DMS114 treated with DMSO at 0.1 percent for 48 hours (cell line): ENCODE data around the gene BANP.
A peak's percentile ranks its signal among the peaks of the same experiment; 100 is the strongest.

Experiments used
- DNase-seq: peaks from one replicate; lab custom pipeline; 2025; ENCODE audit not compliant: unreplicated experiment; lab: John Stamatoyannopoulos, UW

BANP gene

DNA sequence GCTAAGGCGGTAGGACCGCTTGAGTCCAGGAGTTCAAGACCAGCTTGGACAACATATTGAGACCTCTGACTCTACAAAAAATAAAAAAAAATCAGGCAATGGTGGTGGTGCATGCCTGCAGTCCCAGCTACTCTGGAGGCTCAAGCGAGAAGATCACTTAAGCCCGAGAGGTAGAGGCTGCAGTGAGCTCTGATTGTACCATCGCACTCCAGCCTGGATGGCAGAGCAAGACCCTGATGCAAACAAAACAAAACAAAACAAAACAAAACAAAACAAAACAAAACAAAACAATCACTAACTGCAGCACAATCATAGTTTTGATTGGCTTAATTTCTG lies 2.5 kb upstream of the BANP start:
- no peak for DNase-seq

DNA sequence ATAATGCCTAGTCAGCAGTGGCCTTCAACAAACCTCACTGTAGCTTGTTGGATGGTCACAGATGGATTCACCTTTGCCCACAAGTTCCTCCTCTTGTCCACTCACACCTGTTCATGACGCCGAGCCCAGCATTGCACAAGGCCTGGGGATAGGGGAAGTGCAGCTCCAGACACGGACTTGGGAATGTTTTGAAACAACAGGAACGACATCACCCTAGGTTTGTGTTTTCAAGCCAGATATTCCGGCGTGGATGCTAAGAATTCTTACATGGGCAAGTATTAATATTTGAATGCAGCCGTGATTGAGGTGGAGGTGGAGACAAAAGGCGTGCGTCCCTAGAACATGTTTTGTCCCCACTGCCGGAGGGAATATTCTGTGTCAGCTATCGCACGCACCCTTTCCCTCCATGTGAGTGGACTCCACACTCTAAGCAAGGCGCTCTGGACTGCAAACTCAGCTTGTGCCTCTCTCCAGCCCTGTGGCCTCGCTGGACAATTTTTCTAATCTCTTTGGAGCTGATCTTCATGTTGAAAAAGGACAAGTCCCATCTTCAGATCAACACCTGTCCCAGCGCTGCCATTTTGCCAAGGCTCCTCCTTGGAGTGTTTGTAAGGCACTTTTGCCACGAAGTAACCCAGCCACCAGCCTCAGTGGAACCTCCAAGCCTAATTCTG lies 2.0 kb upstream of the BANP start:
- DNase-seq, result no peak

DNA sequence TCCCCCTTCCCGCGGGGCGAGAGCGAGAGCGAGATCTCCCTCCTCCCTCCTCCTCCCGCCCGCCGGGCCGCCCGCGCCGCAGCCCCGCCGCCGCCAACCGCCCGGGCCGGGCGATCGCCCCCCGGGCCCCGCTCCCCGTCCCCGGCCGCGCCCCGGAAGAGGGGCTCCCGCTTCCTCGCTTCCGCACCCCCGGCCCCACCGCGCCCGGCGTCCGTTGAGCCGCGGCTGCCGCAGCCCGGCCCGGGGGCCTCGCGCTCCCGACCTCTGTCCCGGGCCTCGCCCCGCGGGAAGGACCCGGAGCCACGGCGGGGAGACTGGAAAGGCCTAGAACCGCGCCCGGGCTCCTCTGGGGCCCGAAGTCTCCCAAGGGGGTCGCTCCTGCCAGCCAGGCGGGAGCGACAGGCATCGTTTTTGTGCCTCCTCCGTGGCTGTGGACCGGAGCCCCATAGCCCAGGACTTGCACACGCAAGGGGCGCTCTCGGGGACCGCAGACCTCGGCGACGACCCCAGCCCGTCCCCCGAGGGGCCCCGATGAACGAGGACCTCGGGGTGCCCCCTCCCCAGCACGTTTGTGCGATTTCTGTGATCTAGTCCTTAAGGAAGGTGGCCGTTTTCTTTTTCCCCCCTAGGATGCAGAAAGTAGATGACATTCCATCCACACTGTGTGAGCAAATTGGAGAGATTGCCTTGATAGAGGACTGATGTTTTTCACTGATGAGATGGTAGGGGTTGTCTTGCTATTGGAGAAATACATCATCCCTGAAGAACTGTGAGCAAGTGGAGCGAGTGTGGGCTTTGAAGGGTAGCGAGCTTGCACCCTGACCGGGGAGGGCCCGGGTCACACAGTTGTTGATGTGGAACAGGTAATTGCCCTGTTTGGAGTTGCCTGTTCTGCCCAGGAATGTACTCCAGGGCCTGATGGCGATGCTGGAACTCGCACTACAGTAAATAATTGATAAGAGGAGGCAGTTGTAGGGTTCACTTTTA lies 611 bp downstream of the BANP start:
- no peak for DNase-seq

DNA sequence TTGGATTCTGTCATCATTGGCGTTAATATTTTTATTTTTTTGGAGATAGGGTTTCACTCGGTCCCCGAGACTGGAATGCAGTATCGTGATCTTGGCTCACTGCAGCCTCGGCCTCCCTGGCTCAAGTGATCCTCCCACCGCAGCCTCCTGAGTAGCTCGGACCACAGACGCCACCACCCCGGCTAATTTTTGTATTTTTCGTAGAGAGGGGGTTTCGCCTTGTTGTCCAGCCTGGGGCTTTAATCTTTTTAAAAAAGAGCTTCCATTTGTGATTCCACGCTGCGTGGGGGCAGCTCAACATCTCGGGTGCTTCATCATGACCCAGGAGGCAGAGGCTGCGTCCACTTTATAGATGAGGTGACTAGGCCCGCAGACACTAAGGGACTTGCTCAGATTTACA lies 1.5 kb downstream of the BANP start:
- DNase-seq, result no peak

DNA sequence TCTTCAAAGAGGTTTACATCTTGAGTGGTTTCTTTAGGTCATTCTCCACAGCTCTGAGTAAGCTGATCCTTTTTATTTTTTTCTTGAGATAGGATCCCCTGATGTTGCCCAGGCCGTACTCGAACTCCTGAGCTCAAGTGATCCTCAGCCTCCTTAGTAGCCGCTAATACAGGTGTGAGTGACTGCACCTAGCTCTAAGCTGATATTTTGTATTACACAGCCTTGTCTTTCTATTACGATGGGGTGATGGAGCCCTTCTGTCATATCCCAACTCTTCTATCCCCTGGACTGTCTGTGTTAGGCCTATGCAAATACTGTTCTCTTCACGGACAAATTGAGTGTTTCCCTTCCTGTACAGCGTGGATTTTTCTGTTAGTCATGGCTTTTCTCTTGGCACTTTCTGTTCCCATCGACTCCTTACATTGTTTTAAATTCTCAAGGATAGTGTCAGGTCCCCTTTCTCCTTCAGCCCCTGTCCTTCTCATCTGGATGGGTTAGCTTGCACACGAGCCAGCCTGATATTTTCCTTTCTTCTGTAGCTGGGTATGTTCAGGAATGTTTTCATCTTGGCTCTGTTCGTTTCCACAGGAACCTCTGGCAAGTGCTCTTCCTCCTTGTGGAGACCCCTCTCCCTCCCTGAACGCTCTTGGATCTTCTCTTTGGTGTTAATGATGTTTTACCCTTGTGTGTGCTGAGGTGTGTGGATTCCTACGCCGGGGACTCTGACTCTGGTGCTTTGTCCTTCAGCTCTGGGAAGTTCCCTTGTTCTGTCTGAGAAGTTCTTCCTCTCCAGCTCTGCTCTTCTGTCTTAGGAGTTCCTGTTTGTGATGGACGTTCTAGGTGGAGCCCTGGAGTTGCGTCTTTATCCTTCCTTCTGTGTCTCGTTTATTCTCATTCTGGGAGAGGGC lies 2.3 kb downstream of the BANP start:
- no peak for DNase-seq

DNA sequence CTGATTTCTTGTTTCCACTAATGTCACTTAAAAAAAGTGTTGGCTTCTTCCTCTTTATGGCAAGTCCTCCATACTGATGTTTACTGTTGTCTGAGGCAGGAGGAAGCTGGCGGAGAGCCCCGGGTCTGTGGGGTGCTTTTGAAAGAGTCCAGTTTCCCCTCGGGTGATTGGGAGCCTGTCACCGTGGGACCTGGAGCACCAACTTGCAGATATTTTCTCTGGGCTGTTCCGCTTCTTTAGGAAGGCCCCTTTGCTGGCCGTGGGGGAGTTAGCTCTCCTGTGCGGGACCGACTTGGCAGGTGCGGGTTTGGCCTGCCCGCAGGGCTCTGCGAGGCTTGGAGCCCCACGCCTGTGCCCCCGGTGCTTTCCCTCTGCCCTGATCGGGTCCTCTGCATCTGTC lies 3.1 kb downstream of the BANP start:
- DNase-seq, result no peak

DNA sequence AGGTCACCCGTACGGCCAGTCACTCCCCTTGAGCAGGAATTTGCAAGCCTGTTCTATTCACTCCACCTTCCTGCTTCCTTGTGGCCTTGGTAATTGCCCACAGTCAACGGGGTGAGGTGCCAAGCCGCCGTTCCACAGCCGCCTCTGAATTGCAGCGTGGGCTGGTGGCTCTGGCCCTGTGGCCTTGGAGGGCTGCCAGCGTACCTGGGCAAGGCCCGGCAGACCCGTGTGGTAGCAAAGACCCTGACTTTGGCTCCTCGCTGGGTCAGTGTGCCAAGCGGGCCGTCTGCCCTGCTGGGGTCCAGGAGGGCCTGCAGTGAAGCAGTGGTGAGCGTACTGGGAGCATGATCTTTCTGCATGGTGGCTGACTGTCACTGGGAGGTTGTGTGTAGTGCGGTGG lies 3.6 kb downstream of the BANP start:
- no peak for DNase-seq

DNA sequence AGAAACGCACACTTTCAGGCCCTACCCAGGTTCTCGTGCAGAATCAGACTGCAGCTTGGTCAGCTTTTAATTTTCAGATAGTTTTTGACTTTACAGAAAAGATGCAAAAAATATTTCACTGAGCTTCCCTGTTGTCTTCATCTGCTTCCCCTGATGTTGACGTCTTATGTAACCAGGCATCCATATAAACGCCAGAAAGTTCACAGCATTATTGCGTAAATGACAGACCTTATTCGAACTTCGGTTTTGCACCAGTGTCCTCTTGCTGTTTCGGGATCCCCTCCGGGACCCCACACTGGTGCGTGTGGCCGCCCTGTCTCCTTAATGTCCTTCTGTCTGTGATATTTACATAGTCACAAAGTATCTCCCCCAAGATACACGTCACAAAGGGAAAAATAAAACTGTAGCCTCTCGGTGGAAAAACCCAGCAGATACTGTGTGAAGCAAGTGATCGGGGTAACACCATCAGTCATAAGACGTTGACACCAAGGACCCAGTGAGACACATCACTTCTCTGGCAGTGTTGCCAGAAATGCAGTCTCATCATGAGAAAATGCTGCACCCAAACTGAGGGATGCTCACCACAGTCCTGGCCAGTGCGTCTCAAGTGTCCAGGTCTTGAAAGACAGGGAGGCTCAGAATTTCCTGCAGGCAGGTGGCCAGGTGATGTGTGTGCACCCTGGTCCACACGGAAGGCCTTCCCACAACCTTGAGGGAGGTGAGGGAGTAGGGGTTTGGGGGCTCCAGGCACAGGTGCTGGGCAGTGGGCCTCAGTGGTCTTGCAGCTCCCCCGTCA lies 4.3 kb downstream of the BANP start:
- no peak for DNase-seq

DNA sequence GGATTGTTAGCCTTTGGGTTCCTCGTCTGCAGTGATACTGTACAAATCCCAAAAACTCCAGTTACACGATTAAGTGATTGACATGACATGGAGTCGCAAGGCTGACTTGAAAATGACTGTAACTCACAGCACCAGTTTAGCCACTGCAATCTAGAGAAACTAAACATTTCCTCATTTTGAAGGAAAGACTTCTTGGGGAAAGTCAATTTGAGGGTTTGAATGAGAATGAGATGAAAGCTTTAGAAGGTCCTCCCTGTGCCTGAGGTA lies 4.8 kb downstream of the BANP start:
- DNase-seq, result no peak

DNA sequence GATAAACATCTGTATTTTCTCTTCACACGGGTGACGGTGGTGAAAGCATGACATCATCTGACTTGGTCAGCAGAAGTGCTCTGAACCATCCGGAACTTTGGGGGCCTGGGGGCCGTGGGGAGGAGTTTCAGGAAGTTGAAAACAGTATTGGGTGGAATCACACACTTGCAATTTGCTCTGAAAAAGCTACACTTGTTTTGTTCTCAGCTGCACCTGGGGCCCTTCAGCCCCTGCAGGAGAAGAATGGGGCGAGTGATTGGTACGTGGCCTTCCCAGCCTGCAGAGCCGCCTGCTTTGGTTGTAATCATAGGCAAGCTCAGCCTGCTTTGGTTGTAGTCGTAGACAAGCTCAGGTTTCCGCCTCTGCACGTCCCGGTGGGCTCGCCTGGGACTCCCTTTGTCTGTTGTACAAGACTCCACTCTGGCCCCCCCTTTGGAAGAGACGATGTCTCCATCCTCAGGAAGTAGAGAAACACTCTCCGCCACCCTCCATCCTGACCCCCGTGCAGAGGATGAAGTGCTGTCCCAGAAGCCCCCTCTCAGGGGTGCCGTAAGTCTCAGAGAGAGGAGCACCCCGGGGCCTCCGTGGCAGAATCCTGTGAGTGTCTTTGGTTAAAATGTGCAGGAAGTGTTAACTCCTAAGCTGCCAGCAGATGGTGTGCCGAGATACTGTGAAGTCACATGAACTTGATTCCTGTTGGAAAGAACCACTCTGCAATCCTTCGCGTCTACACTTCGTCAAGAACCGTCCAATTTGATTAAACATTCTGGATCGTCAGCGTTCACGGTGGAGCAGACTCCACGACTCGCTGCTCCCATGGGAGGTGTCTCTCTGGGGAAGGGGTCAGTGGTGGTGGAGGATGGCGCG lies 5.4 kb downstream of the BANP start:
- peak; percentile 16 for DNase-seq

DNA sequence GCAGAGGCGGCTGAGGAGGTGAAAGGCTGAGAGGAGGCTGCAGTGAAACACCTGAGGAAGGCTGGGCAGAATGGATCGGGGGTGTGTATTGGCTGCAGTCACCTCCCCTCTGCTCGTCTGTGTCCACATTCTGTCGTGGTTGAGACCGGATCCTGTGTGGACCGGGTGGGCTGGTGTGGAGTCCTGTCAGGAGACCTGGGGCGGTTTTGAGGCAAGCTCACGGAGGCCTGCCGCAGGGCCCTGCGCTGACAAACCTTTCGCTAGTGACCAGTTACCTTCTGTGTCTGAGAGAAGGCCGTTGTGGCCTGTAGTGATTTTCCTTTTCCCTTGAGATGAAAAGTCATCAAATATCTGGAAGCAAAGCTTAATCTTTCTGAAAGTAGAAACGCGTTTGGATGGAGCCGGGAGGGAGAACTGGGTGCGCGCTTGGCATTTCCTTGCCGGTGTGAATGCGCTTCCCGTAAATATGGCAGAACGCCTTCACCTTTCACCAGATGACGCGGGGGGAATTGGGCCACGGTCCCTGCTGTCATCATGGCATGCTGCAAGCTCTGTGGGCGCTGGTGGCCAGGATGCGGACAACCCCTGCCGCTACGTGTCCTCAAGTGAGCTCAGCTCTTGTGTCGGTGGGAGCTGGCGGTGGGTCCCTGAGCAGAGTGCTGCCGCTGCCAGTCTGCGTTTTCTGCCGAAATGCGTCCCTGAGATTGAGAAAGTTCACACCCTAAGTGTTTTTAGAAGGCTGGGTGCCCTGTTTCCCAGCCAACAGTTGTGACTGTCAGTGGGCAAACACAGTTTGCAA lies 6.3 kb downstream of the BANP start:
- DNase-seq, result no peak

DNA sequence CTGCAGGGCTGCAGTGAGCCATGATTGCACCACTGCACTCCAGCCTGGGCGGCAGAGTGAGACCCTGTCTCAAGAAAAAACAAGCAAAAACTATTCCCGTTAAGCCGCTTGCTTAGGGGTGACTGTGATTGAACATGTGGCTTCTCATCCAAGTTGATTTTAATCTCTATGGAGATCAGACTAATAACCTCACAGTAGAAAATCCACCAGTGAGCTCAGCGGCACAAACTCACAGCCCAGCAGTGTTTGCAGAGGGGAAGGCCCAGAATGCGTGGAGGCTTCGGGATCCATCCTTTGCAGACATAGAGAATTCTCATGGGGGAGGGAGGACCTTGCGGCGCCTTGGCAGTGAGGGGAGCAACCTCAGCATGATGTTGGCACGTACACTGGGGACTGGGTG lies 7.4 kb downstream of the BANP start:
- DNase-seq, result no peak

DNA sequence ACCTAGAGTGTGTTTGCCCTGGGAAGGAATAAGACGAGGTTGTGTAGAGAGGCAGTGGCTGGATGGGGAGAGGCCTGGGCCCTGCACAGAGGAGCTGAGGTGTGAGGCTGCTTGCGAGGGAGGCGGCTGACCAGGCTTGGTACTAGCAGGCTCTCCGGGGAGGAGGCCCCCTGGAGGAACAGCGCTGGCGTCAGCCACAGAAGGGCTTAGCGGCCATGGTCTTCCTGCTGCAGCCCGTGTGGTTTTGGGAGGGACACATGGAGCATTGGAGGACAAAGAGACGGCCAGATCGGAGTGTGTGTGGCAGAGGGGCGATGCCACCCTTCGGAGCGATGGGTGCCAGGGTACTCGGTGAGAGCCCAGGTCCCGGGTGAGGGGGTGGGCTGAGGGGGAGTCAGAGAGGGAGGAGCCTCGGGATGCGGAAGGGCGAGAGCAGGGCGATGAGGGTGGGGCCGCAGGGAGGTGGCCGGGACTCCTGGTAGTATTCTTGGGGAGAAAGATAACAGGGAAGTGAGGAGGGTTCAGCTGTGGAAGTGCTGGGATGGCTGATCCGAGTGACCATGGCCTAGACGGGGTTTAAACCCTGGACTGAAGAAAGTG lies 8.3 kb downstream of the BANP start:
- DNase-seq, result no peak

DNA sequence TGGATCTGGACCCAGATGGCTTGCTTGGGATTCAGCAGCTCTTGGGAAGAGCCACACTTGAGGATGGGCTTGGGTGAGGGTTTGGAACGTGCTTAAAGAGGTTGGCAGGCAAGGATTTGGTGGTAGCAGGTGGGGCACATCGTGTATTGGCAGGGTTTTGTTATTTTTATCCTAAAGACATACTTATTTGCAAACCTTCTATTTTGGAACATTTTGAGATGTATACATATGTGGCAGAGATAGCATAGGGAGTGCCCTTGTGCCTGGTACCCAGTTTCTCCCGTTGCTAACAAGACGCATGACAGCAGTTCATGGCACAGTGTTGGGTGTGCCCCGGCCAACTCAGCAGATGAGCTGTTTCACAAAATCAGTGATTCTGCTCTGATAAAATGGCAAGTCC lies 9.1 kb downstream of the BANP start:
- no peak for DNase-seq

DNA sequence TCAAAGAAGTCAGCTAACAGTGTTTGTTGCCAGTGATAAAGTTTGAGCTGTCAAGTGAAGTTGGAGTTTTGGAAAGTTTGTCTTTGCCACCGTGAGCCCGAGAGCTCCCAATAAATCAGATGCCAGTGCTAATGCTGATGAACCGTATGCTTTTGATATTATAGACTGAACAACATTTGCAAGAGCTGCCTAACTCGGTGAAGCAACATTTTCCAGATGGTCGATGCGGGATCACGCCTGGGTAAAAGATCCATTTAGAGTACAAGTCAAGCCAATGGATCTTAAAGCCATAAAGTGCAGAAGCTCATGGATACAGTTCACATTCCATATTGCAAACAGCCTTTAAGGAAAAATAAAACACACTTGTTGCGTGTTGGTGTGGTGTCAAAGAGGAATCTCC lies 9.6 kb downstream of the BANP start:
- no peak for DNase-seq

DNA sequence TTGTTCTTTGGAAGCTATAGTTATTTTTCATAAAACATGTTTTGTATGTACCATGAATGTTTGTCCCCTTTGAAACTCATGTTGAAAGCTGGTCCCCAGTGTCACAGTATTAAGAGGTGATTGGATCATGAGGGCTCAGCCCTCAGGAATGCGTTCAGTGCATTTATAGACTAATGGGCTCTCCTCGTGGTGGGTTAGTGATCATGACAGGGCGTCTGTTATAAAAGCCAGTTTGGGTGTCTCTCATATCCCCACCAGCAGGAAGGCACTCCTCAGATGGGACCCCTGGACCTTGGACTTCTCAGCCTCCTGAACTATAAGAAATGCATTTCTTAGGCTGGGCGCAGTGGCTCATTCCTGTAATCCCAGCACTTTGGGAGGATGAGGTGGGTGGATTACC lies 10.4 kb downstream of the BANP start:
- DNase-seq, result no peak

DNA sequence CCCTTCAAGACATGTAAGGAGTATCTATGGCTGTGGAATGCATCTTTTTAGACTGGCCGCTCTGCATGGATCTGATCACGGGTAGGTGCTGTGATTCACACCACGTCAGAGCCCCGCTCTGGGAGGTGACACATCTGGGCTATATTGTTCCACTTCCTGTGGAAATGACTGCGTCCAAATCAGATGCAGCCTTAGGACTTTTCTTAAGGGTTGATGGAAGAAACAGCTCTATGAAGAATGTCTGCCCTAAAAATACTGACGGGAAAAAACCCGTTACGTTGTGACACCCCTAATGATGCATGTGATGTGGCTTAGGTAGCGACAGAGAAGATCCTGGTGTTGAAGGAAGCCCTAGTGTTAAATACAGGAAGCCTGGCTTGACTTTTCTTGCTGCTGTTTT lies 12.2 kb downstream of the BANP start:
- DNase-seq, result no peak

DNA sequence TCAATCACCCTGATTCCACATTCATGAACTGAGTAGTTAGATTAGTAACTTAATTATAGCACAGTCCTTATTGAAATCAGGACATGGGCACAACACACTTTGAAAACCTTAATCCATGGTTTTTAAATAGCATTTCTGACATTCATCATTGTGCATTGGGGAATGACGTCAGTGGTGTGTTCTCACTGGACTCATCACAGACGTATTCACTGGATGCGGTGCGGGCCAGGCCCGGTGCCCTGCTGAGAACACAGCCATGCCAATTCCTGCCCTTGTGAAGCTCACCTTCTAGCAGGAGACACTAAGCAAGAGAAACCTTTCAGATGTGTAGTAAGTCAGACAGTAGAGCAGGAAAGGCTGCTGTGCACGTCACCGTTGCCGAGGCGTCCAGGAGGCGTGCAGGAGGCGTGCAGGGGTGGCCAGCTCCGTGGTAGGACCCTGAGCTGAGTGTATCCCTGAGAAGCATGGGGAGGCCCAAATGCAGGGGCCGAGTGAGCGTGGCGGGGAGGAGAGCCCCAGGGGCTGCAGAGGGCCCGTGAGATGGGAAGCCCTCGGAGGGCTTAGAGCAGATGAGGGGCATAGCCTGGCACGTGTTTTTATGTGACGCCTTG lies 12.9 kb downstream of the BANP start:
- DNase-seq, result no peak
